ENCODE measurements around the gene ANAPC15.

Gene ANAPC15

DNA sequence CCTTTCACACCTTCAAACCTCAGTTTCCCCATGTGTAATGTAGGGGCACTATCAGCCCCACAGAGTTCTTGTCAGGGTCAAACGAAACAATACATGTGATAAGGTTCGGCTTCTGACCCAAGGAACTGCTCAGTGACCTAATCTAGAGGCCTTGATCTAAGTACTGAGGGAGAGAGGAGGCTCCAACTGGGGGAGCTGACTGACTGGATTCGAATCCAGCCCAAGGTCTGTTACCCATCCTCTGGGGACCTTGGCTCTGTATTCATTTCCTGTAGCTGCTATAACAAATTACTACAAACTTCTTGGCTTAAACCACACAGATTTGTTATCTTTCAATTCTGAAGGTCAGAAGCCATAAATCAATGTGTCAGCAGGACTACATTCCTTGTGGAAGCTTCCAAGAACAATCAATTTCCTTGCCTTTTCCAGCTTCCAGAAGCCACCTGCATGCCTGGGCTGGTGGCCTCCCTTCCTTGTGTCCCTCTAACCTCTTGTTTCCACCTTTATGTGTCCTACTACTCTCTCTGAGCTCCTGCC is 10.7 kb upstream of the ANAPC15 start:
- DNase-seq, result no peak

- no peak for DNase-seq
Observed at GRCh38 chr11:72122607-72123006, 10.1 kb upstream of the ANAPC15 start.

DNA sequence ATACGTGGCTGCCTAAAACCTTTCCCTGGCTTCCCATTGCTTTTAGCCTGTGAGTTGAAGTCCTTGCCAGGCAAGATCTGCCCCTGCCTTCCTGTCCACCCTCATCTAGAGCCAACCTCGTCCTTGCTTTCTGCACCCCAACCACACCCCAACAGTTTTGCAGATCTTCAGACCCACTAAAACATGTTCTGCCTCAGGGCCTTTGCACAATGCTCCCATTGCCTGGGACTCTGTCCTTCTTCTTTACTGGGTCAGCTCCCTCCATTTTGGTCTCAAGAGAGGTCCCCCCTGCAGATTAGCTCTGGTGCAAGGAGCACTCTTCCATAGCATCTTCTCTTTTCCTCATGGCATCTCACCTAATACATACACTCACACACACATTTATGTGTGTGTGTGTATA is 8.4 kb upstream of the ANAPC15 start:
- DNase-seq, result no peak

GRCh38 chr11:72119198-72119597 is 6.7 kb upstream of the ANAPC15 start:
- no peak for DNase-seq

DNA sequence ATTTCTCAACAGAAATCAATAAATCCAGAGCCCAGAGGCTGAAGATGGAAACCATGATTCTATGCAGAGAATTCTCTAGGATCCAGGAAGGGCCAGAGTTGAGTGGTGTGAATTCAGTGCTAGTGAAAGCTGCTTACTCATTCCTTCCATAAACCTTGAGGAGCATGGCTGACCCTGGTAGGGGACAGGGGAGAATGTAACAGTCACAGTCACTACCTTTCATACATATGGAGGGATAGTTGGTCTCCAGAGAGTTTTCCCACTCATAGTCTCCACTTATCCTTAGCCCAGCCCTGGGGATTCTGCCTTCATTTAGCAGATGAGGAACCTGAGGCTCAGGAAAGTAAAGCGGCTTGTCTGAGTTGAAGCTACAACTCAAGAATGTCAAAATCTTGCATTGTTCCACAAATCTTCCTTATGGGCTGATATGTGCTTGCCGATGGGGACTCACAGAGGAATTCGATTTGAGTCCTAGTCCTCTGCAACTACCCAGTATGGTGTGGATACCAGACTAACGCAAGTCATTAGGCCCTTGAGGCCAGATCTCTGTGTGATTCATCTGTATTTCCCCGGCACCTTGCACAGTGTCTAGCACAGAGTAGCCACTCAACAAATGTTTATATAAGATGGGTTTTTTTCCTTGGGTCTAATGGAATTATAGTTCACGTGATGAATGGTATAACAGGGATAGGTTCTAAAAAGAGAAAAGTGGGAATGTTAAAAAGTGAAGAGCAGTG is 3.7 kb upstream of the ANAPC15 start:
- no peak for DNase-seq

DNA sequence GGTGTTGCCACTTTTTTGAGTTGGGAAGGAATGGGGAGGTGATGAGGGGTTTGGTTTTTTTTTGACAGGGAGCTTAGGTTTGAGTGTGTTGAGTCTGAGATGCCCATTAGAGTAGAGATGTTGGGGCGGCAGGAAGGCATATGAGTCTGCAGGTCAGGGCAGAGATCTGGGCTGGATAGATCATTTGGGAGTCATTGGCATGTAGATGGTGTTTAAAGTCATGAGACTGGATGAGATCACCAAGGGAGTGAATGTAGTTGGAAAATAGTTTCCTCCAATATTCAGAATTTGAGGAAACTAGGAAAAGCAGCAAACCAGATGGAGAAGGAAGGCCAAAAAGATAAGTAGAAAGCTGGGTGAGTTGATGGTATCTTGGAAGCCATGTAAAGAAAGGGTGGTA is 2.1 kb upstream of the ANAPC15 start:
- DNase-seq, result no peak

- DNase-seq, result no peak
Observed at GRCh38 chr11:72112978-72113808, 698 bp upstream of the ANAPC15 start.

DNA sequence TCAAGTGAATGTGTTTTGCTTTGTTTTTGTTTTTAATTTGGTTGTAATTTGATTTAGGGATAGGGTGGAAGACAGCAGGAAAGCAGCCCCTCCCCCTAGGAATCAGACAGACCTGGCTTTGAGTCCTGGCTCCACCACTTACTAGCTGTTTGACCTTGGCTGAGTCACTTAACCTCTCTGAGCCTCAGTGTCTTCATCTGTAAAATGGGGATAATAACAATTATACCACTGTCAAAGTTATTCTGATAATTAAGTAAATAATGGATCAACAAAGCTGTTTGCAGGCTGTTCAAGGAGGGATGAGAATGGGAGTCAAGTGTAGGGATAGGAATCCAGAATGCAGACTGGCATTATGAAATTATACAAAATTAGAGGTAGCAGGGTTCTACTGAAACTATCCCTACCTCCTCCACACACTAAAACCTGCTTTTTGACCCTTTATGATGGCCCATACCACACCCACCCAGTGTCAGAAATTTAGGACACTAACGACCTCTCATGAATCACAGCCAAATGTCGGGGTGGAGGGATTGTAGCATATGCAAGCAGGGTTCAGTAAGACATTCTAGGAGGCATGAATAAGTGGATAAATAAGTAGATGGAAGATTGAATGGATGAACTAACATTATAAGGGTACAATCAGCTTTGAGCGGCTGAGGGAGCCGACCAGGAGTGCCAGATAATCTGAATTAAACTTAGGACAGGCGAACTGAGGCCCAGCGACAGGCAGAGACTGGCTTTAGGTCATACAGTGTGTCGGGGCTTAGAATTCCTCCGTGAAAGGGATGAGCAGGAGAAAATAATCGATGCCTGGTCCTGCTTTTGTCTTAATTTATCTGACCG is 974 bp downstream of the ANAPC15 start:
- DNase-seq, result no peak

DNA sequence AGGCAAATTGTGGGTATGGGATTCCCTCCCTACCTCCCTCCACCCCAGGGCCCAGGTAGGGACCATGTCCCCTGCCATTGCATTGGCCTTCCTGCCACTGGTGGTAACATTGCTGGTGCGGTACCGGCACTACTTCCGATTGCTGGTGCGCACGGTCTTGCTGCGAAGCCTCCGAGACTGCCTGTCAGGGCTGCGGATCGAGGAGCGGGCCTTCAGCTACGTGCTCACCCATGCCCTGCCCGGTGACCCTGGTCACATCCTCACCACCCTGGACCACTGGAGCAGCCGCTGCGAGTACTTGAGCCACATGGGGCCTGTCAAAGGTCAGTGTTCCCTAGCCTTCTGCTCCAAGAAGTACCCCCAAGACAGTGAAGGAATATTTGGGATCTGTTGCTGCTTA is 6.6 kb downstream of the ANAPC15 start, which contains the start of gene TOMT:
TSS of gene TOMT (plus strand) at position 37 of the 400 bp plus-strand sequence. CDS start at position 65, 28 bp downstream.
- no peak for DNase-seq

DNA sequence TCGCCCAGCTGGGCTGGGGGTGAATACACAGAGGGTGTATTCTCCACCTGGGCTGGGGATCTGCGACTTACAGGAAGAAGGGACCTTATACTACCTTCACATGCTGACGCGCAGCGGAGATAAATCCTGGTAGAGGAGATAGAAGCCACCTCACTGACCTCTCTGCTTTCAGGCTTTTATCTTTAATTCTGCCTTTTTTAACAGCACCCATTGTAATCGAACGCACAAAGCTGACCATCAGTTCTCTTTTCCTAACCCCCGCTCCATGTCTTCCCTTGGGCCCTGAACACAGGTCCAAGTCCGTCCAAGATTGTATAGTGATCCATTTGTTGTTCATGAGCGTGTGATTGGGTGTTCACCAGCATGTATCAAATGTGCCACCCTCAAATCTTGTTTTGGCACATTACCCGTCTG is 8.7 kb downstream of the ANAPC15 start:
- no peak for DNase-seq

DNA sequence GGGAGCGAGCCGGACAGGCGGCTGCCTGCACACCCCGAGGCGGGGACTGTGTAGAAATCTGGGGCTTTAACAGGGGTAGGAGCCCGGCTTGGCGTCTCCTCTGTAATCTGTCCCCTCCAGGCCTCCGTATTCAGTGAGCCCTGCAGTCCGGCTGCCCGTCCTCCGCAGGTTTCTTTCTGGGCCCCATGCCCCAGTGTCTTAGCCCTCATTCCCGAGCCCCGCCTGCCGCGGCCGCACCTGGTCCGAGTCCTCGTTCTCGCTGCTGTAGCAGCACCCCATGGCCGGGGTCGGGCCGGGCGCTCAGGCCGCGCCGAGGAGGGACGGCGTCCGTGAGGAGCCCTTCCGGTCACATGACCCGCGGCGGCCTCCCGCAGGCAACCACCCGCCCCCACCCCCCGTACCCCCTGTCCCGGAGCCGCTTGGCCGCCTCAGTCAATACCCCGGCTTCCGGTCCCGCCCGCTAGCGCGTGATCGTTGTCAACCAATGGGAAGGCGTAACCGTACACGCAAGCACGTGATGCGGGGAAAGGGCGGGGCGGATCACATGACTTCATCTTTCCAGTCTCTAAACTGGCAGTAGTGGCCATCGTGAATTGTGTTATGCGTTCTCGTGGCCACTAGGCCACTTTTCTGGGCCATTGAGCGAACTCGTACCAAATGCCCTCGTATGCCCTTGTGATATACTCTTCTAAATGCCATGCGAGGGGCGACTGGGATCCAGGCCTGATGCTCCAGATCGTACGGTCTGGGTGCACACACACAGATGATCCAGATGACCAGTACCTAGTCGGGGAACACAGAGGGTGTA is 9.3 kb downstream of the ANAPC15 start, which contains the start of gene LAMTOR1:
TSS of gene LAMTOR1 (minus strand) at position 352 of the 808 bp plus-strand sequence. CDS start at position 279, 73 bp downstream.
- peak; percentile 93 for DNase-seq

GRCh38 chr11:72102631-72102945 is 9.9 kb downstream of the ANAPC15 start:
- DNase-seq, result peak; percentile 46

- DNase-seq, result no peak
Observed at GRCh38 chr11:72102162-72102561, 10.3 kb downstream of the ANAPC15 start.

- no peak for DNase-seq
Observed at GRCh38 chr11:72100462-72100861, 12.0 kb downstream of the ANAPC15 start.

DNA sequence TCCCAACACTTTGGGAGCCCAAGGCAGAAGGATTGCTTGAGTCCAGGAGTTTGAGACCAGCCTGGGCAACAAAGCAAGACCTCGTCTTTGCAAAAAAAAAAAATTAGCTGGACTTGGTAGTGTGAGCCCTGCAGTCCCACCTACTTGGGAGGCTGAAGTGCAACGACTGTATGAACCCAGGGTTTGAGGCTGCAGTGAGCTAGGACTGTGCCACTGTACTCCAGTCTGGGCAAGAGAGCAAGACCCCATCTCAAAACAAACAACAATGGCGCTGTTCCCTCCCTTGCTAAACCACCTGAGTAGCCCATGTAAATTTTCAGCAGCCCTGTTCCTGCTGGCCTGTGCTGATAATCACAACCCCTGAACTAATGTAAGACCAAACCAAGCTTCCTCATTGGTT is 12.5 kb downstream of the ANAPC15 start:
- DNase-seq, result no peak

DNA sequence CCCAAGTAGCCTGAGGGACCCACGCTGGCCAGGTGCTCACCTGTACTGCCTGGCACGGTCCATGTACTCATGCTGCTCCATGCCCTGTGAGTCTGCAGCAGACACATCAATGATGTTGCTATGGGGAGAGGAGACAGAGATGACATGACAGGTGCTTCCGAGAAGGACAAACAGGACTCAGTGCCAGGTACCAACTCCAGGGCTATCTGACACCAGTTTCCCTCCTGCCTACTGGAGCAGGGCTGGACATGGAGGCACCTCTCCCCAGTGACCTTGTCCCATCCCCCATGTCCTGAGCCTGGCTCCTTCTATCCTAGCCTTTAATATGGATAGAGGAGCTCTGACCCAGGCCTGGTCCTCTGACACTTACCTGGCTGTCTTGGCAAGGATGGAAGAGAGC is 13.8 kb downstream of the ANAPC15 start:
- DNase-seq, result no peak

DNA sequence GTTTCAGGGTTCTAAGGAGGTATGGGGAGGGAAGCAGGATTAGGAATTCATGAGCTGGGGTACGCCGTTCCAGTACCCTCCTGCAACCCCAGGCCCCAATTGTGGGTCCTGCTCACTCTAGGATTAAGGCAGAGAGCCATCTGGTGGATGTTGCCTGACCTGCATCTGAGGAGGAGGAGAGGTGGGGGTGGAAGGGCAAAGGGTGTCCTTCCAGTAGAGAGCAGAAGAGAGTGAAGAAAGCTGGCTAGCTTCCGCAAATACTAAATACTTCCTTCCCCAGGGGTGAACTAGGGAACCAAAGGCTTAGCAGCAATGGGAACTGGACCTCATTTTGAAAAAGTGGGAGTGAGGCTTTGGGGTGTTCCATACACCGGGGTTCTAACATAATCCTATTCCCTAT is 21.2 kb downstream of the ANAPC15 start:
- peak; percentile 24 for DNase-seq

DNA sequence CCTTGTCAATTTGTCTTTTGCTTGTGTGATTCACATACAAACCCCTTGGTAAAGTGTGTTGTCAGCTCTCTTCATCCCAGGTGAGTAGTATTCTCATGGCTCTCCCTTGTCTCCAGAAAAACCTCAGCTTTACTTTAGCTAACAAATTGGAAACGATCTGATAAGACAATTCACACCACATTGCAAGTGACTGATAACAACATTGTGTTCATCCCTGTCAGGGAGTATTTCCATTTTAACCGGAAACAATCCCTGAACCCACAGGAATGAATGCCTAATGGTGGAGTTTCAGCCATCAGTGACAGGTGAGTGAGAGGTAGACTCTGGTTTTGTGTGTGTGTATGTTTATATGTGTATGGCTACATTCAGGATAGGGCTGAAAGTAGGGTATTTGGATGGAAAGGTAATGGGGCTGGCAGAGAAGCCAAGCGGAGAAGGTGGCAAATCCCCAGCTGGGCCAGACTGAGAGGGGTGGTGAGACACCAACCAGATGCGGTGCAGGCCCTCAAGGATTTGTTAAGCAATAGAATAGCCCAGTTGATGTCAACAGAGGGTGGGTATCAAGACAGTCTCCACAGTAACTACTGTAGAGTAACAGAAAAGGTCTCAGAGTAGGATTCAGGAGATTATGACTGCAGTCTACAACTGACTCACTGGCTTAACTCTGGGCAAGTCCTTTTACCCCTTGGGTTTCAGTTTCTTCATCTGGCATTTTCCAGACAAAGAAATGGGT is 24.3 kb downstream of the ANAPC15 start:
- DNase-seq, result no peak

DNA sequence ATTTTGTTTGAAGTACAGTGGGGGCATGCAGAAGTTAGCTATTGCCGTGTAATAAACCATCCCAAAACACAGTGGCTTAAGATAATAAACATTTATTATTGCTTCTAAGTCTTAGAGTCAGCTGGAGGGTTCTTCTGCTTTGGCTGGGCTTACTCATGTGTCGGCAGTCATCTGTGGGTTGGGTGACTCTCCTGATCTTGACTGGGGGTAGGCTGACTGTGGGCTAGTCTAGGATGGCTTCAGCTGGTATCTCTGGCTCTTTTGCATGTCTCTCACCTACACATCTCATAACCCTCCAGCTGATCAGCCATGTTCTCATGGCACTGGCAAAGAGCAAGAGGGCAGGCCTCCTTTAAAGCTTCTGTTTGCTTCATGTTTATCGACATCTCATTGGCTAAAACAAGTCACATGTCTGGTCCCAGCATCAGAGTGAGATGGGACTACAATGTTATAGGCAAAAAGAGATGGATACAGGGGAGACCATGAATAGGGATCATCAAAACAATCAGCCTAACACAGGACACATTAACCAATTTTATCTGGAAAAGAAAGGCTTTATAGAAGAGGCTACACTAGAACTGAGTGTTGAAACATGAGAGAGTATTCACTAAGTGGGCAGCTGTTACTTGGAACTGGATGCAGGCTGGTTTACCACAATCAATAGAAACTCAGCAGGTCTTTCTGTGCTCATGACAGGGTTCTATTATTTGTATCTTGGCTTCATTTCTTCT is 26.7 kb downstream of the ANAPC15 start:
- no peak for DNase-seq

DNA sequence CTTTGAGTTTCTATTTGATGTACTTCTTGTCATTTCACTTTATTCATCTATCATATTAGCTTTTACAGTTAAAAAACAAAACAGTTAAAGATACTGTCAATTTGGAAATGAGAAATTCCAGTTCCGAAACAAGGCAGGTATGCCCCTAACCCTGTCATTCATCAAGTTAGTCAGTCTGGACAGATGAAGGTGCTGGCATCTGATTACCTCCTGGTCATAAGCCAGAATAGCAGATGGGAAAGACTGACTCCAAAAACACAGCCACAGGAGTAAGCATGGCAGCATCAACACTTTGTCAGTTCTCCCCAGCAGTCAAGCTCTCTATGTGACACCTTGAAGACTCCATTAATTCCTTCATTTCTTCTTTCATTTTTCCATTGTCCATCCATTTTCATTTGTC is 27.5 kb downstream of the ANAPC15 start:
- no peak for DNase-seq

- DNase-seq, result no peak
Observed at GRCh38 chr11:72084076-72084475, 28.4 kb downstream of the ANAPC15 start.

Measured in kidney glomerular epithelial cell (primary cell).